A673 (cell line): ENCODE results near the gene MRPL28. TPM values are rescaled to one million over a fixed set of nuclear protein-coding genes. Genes with fewer than 3 reads are reported as not detected.

ENCODE experiments used
- BruUV-seq: library from RNA; stranded (reverse); fragments of 400-500 nt; replicated peaks from 2 replicates; lab custom pipeline; 2021; lab: Mats Ljungman, UMichigan
- CTCF ChIA-PET: fragments of 300-600 bp; sonication (Branson Sonifier 250); formaldehyde crosslinking; loops from one replicate; lab custom pipeline; 2022; ENCODE audit warnings: antibody characterized with exemption; lab: Charles Lee
- POLR2A ChIA-PET: fragments of 300-600 bp; sonication (Branson Sonifier 250); formaldehyde crosslinking; loops from one replicate; lab custom pipeline; 2022; ENCODE audit warnings: antibody characterized with exemption; ENCODE audit not compliant: low non-redundant PET; lab: Charles Lee
- DNase-seq: peaks from one replicate; pipeline ENCODE4 v3.0.0-alpha.2; 2015; ENCODE audit warnings: low spot score
- H3K27ac ChIP-seq: fragments of 200-600 bp; sonication (generic); 2 replicates; pipeline ENCODE4 v1.5.1; 2016; ENCODE audit warnings: mixed run types, low read depth, mild to moderate bottlenecking, mixed read lengths, antibody characterized with exemption, low read length; ENCODE audit not compliant: poor library complexity, severe bottlenecking
- H3K27me3 ChIP-seq: fragments of 200-600 bp; sonication (generic); replicated peaks from 2 replicates; pipeline ENCODE4 v1.6.1; 2017; ENCODE audit warnings: mixed run types, low read depth, mild to moderate bottlenecking, mixed read lengths, antibody characterized with exemption, low read length; ENCODE audit not compliant: insufficient read depth, poor library complexity
- H3K36me3 ChIP-seq: fragments of 200-600 bp; sonication (generic); 2 replicates; pipeline ENCODE4 v1.6.1; 2016; ENCODE audit warnings: mixed run types, mild to moderate bottlenecking, mixed read lengths, antibody characterized with exemption, low read length; ENCODE audit not compliant: insufficient read depth, poor library complexity, severe bottlenecking
- H3K4me1 ChIP-seq: fragments of 200-600 bp; sonication (generic); 2 replicates; pipeline ENCODE4 v1.6.1; 2017; ENCODE audit warnings: mixed run types, mild to moderate bottlenecking, mixed read lengths, antibody characterized with exemption, low read length; ENCODE audit not compliant: insufficient read depth, poor library complexity, severe bottlenecking
- H3K4me3 ChIP-seq: fragments of 200-600 bp; sonication (generic); 2 replicates; pipeline ENCODE4 v1.5.1; 2016; ENCODE audit warnings: low read depth, mixed run types, mild to moderate bottlenecking, mixed read lengths, low read length; ENCODE audit not compliant: poor library complexity, severe bottlenecking
- H3K9me3 ChIP-seq: fragments of 200-600 bp; sonication (generic); 2 replicates; pipeline ENCODE4 v1.6.1; 2016; ENCODE audit warnings: mixed run types, low read depth, mild to moderate bottlenecking, mixed read lengths, antibody characterized with exemption, low read length; ENCODE audit not compliant: poor library complexity, severe bottlenecking
- CTCF ChIP-seq: fragments of 300-800, 200-600 bp; sonication (generic); conservative IDR thresholded peaks from 2 replicates; pipeline ENCODE4 v1.5.1; 2017; ENCODE audit warnings: low read depth, mild to moderate bottlenecking, antibody characterized with exemption, low read length, moderate library complexity, mixed read lengths
- EZH2 ChIP-seq: fragments of 200-600 bp; sonication (generic); IDR thresholded peaks from 2 replicates; pipeline ENCODE4 v1.6.1; 2017; ENCODE audit warnings: borderline replicate concordance, low read depth, mild to moderate bottlenecking, mixed read lengths, antibody characterized with exemption, low read length; ENCODE audit not compliant: poor library complexity, severe bottlenecking
- intact Hi-C: fragments of 100-400 bp; cut with micrococcal nuclease; formaldehyde crosslinking; loops from one replicate; pipeline ENCODE4 v1.10.0; 2022; ENCODE audit not compliant: unreplicated experiment
- total RNA-seq: library from RNA; stranded (reverse); gene quantifications from 2 replicates; pipeline ENCODE4 v1.2.3, GENCODE V29; 2021

The MRPL28 gene
- total RNA-seq, 1 experiment from 2014 or later, result 150 TPM

- TF ChIP-seq CTCF (no peak), EZH2 (no peak)
- Histone ChIP-seq H3K27ac (no peak overlapping the region), H3K9me3 (no peaks in the 10 kb centered on the region), H3K4me3 (no peak overlapping the region), H3K27me3 (no peaks in the 10 kb centered on the region), H3K36me3 (no peaks in the 10 kb centered on the region), H3K4me1 (peaks cover 12% of the 10 kb centered on the region)
- no TSS peak for BruUV-seq
- ChIA-PET POLR2A (no interaction called here), CTCF (no interaction called here)
- no peak for DNase-seq
- intact Hi-C loops, result no loop called here
These were observed 44.8 kb downstream of the MRPL28 start for GRCh38 chr16:325375-326145.

- Histone ChIP-seq H3K9me3 (no peaks in the 10 kb centered on the region), H3K4me1 (peaks cover 12% of the 10 kb centered on the region), H3K36me3 (no peaks in the 10 kb centered on the region), H3K4me3 (no peak overlapping the region), H3K27ac (no peak overlapping the region), H3K27me3 (no peaks in the 10 kb centered on the region)
- no TSS peak for BruUV-seq
- ChIA-PET POLR2A (no interaction called here), CTCF (no interaction called here)
- no peak for DNase-seq
- TF ChIP-seq CTCF, result no peak
- TF ChIP-seq EZH2, result no peak
- intact Hi-C loops, result no loop called here
These were observed 45.6 kb downstream of the MRPL28 start for GRCh38 chr16:324451-325334.

- intact Hi-C loops, result no loop called here
- DNase-seq, result no peak
- no TSS peak for BruUV-seq
- no peak overlapping the region for H3K27ac ChIP-seq
- no peaks in the 10 kb centered on the region for H3K27me3 ChIP-seq
- TF ChIP-seq EZH2 (no peak), CTCF (no peak)
- no peaks in the 10 kb centered on the region for H3K9me3 ChIP-seq
- no peaks in the 10 kb centered on the region for H3K36me3 ChIP-seq
- ChIA-PET CTCF (no interaction called here), POLR2A (no interaction called here)
- no peak overlapping the region for H3K4me3 ChIP-seq
- H3K4me1 ChIP-seq, result peaks cover 12% of the 10 kb centered on the region
These were observed 46.2 kb downstream of the MRPL28 start for GRCh38 chr16:324201-324450.
